NCI-H2196 treated with DMSO at 0.1 percent for 48 hours (cell line): ENCODE measurements around the gene PCSK4.
"Not testable (repeated sequence)": the region's sequence is repeated elsewhere in the genome, so short reads cannot be mapped to it uniquely, and the experiment has no call there.

Experiments
- DNase-seq: peaks from one replicate; lab custom pipeline; 2025; ENCODE audit not compliant: unreplicated experiment; lab: John Stamatoyannopoulos, UW

The PCSK4 gene

GRCh38 chr19:1490311-1491113, at the start of gene PCSK4:
PCSK4 (minus strand) TSS chr19:1490350; CDS start chr19:1490346, 4 bp downstream.
- peak; percentile 100 for DNase-seq

- DNase-seq = not testable (repeated sequence)
Observed at GRCh38 chr19:1539749-1540148, 49.6 kb upstream of the PCSK4 start.

GRCh38 chr19:1538978-1539377, 48.8 kb upstream of the PCSK4 start:
- DNase-seq = no peak

GRCh38 chr19:1535699-1536098, 45.5 kb upstream of the PCSK4 start:
- not testable (repeated sequence) for DNase-seq

- no peak for DNase-seq
Observed at GRCh38 chr19:1534972-1535371, 44.8 kb upstream of the PCSK4 start.

GRCh38 chr19:1533510-1534150, 43.5 kb upstream of the PCSK4 start:
- DNase-seq = no peak

GRCh38 chr19:1532003-1532402, 41.9 kb upstream of the PCSK4 start:
- no peak for DNase-seq

- DNase-seq = no peak
Observed at GRCh38 chr19:1531587-1531986, 41.4 kb upstream of the PCSK4 start.

- DNase-seq = not testable (repeated sequence)
Observed at GRCh38 chr19:1530856-1531255, 40.7 kb upstream of the PCSK4 start.

- no peak for DNase-seq
Observed at GRCh38 chr19:1529430-1529816, 39.3 kb upstream of the PCSK4 start.

GRCh38 chr19:1528596-1529429, 38.7 kb upstream of the PCSK4 start:
- DNase-seq = no peak

GRCh38 chr19:1527650-1528309, 37.6 kb upstream of the PCSK4 start:
- DNase-seq = no peak

- no peak for DNase-seq
Observed at GRCh38 chr19:1526979-1527649, 37.0 kb upstream of the PCSK4 start.

- no peak for DNase-seq
Observed at GRCh38 chr19:1526066-1526778, 36.1 kb upstream of the PCSK4 start.

- no peak for DNase-seq
Observed at GRCh38 chr19:1525343-1525742, 35.2 kb upstream of the PCSK4 start.

GRCh38 chr19:1524972-1525325, 34.8 kb upstream of the PCSK4 start:
- no peak for DNase-seq

GRCh38 chr19:1524287-1524971, 34.3 kb upstream of the PCSK4 start:
- DNase-seq = no peak

GRCh38 chr19:1523412-1524286, 33.5 kb upstream of the PCSK4 start, which contains the start of gene PLK5:
PLK5 (plus strand) TSS chr19:1524077; CDS start chr19:1526997, 2,920 bp downstream.
- DNase-seq = no peak
